ENCODE measurements around the gene COL4A6. TPM values are rescaled to one million over a fixed set of nuclear protein-coding genes. Genes with fewer than 3 reads are reported as not detected.
"Not testable (repeated sequence)": the region's sequence is repeated elsewhere in the genome, so short reads cannot be mapped to it uniquely, and the experiment has no call there.

The COL4A6 gene
- total RNA-seq, 2 donors from 2014 or later, result not detected

DNA sequence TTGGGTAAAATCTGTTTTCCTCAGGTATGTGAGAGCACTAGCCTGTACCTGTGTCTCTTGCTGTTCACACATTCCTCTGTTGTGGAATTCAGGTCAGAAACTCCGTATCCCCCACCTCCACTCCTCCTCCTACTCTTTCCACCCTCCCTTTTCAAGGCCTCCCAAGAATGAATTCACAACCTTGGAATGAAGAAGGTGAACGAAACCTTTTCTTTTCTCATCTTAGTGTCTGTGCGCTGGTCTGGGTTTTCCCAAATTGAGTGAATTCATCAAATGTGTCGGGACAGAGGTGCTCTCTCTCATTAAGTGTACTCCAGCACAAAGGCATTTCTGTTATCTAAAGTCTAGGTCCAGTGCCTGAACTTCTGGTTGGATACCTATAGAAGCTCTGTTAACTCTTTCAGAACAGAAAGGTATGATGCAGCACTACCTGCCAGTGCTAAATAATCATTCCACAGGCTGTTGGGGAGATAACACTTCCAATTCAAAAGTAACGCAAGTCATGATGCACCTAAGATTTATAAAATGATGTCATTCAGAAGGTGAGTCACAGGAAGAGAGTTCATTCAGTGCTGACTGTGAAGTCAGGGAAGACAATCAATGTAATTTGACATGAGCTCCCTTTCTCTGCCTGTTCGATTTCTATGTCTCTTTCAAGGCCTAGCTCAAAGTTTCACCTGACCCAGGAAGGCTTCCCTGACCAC lies 41.9 kb downstream of the COL4A6 start:
- DNase-seq, result no peak
- Mint-ChIP-seq H3K9me3 (no peaks in the 10 kb centered on the region), H3K4me3 (no peak overlapping the region), H3K36me3 (ENCODE audit: insufficient read depth in 2 of 2) (no peaks in the 10 kb centered on the region), H3K27ac (no peak overlapping the region), H3K4me1 (ENCODE audit: low read depth) (no peaks in the 10 kb centered on the region), H3K27me3 (ENCODE audit: low read depth) (peaks cover 46% of the 10 kb centered on the region)
- peak in 1 of 2 donors; percentile 26 for ATAC-seq (replicated peaks in 1 of 2)

DNA sequence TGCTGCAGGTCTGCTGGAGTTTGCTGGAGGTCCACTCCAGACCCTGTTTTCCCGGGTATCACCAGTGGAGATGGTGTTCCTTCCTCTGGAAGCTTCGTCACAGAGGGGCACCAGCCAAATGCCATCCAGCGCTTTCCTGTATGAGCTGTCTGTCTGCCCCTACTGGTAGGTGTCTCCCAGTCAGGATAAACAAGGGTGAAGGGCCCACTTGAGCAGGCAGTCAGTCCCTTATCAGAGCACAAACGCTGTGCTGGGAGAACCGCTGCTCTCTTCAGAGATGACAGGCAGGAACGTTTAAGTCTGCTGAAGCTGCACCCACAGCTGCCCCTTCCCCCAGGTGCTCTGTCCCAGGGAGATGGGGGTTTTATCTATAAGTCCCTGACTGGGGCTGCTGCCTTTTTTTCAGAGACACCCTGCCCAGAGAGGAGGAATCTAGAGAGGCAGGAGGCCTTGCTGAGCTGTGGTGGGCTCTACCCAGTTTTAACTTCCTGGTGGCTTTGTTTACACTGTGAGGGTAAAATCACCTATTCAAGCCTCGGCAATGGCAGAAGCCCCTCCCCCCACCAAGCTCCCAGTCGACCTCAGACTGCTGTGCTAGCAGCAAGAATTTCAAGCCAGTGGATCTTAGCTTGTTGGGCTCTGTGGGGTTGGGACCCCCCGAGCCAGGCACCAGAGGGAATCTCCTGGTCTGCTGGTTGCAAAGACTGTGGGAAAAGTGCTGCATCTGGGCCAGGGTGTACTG lies 47.1 kb downstream of the COL4A6 start:
- peaks cover 15% of the 10 kb centered on the region for H3K27me3 Mint-ChIP-seq (ENCODE audit: low read depth)
- not testable (repeated sequence) for H3K4me3 Mint-ChIP-seq; ATAC-seq (replicated peaks in 1 of 2); H3K9me3 Mint-ChIP-seq; H3K4me1 Mint-ChIP-seq (ENCODE audit: low read depth); H3K36me3 Mint-ChIP-seq (ENCODE audit: insufficient read depth in 2 of 2); H3K27ac Mint-ChIP-seq; DNase-seq

DNA sequence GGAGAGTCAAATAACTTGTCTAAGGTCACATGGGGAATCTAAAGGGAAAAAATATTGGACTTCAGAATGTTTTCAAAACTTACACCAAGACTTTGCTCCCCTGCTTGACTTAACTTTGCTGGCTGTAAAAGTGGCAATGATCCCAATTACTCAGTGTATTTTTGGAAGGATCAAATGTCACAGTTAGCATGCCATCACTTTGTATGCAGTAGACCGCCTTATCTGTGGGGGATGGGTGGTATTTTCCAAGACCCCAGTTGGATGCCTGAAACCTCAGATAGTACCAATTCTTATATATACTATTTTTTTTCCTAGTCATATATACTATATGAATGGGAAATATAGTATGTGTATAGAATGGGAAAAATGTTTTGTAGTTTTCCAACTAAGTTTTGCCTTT lies 53.4 kb downstream of the COL4A6 start:
- Mint-ChIP-seq H3K36me3 (ENCODE audit: insufficient read depth in 2 of 2) (no peaks in the 10 kb centered on the region), H3K27me3 (ENCODE audit: low read depth) (peaks cover 13% of the 10 kb centered on the region), H3K27ac (no peak overlapping the region), H3K4me3 (no peak overlapping the region), H3K9me3 (peaks cover 0 to 2% of the 10 kb centered on the region in 2 donors), H3K4me1 (ENCODE audit: low read depth) (no peaks in the 10 kb centered on the region)
- ATAC-seq (replicated peaks in 1 of 2) (no peak), DNase-seq (no peak)

DNA sequence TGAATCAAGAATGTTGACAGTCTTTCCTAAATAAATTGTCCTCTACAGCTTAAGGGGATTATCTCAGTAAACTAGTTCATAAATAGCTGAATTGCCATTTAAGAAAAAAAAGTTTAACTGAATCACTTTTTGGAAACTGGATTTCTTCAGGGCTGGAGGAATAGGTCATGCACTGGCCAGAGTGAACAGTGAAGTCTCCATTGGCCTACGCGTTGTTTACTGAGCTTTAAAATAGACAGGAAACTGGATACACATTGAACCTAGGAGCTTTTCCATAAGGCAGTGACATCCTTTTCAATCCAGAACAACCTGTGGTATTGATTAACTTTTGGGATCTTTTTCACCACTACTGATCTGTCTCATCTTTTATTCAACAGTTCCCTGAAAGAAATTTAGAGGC lies 58.0 kb downstream of the COL4A6 start:
- DNase-seq (no peak), ATAC-seq (replicated peaks in 1 of 2) (no peak)
- Mint-ChIP-seq H3K27ac (no peak overlapping the region), H3K9me3 (no peaks in the 10 kb centered on the region), H3K4me3 (no peak overlapping the region), H3K4me1 (ENCODE audit: low read depth) (no peaks in the 10 kb centered on the region), H3K36me3 (ENCODE audit: insufficient read depth in 2 of 2) (no peaks in the 10 kb centered on the region), H3K27me3 (ENCODE audit: low read depth) (peaks cover 9% of the 10 kb centered on the region)

DNA sequence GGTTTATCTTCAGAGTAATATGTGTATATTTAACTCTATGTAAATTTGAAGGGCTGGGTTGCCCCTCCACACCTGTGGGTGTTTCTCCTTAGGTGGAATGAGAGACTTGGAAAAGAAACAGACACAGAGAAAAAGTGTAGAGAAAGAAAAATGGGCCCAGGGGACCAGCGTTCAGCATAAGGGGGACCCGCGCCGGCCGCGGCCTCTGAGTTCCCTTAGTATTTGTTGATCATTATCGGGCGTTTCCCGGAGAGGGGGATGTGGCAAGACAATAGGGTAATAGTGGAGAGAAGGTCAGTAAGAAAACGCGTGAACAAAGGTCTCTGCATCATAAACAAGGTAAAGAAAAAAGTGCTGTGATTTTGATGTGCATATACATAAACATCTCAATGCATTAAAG lies 61.4 kb downstream of the COL4A6 start:
- not testable (repeated sequence) for H3K27ac Mint-ChIP-seq; ATAC-seq (replicated peaks in 1 of 2); H3K9me3 Mint-ChIP-seq; H3K4me1 Mint-ChIP-seq (ENCODE audit: low read depth); H3K36me3 Mint-ChIP-seq (ENCODE audit: insufficient read depth in 2 of 2); H3K4me3 Mint-ChIP-seq; H3K27me3 Mint-ChIP-seq (ENCODE audit: low read depth); DNase-seq

DNA sequence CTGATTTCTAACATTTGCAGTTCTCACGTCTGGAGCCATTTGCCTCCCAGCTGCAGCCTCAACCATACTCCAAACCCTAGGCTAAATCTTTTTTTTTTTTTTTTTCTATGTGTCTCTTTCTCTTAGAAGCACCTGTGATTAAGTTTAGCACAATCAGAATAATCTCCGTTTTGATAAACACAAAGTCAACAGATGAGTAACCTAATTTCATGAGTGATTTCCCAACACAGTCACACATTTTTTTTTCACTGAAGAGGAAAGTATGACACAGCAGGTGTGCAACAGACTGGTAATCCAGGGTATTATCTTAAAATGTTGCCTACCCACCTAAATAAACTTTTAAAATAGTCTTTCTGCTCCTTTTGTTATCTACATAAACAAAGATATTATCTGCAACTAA lies 62.6 kb downstream of the COL4A6 start:
- not testable (repeated sequence) for DNase-seq; H3K36me3 Mint-ChIP-seq (ENCODE audit: insufficient read depth in 2 of 2); H3K27ac Mint-ChIP-seq; H3K9me3 Mint-ChIP-seq; H3K4me3 Mint-ChIP-seq; H3K27me3 Mint-ChIP-seq (ENCODE audit: low read depth); H3K4me1 Mint-ChIP-seq (ENCODE audit: low read depth); ATAC-seq (replicated peaks in 1 of 2)

DNA sequence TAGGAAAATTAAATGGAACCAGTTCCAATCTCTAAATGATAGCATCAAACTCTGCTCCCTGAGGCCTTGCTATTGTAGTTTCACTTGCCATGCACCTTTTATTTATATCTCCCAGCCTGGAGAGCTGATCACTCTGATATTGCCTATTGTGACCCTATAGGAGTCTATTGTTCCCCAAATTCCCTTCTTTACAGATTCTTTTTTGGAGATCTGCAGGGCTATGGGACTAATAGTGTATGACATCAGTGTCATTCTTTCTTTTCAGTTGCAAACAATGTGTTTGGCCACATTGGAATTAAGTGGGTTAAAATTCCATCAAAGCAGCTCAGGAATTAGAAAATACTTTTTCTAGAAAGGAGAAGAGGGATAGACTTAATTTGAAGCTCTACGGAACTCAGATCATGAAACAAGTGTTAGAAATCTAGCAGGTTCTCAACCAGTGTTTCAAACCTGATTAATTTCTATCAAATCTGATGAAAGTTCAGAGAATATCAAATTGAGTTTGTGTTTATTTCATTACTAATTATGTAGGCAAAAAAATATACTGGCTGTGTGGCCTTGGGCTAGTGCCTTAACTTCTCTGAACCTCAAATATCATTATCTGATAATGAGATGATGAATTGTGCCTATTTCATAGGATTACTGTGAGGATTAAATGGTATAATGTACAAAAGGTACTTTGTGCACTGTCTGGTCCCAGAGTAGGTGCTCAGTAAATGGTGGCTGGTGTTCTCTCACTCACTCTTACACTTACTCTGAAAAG lies 71.4 kb downstream of the COL4A6 start:
- no peak overlapping the region for H3K27ac Mint-ChIP-seq
- H3K9me3 Mint-ChIP-seq, result no peaks in the 10 kb centered on the region
- no peak for ATAC-seq (replicated peaks in 1 of 2)
- H3K4me1 Mint-ChIP-seq (ENCODE audit: low read depth), result no peaks in the 10 kb centered on the region
- DNase-seq, result no peak
- no peak overlapping the region for H3K4me3 Mint-ChIP-seq
- H3K27me3 Mint-ChIP-seq (ENCODE audit: low read depth), result peaks cover 28% of the 10 kb centered on the region
- H3K36me3 Mint-ChIP-seq (ENCODE audit: insufficient read depth in 2 of 2), result no peaks in the 10 kb centered on the region

DNA sequence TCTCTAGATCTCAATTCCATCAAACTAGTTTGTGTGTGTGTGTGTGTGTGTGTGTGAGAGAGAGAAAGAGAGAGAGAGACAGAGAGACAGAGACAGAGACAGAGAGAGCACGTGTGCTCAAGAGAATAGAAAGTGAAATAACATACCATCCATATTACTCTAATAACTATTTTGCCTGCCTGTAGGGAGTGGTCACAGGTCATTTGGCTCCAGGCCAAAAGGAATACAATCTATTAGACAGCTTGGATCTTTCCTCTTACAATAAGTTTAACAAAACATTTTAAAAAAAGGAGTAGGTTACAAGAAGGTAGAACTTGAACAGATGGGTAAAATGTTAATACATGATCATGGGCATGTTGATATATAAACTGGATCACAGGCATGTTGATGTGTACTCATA lies 76.2 kb downstream of the COL4A6 start:
- no peaks in the 10 kb centered on the region for H3K36me3 Mint-ChIP-seq (ENCODE audit: insufficient read depth in 2 of 2)
- ATAC-seq (replicated peaks in 1 of 2), result no peak
- no peaks in the 10 kb centered on the region for H3K4me1 Mint-ChIP-seq (ENCODE audit: low read depth)
- no peak overlapping the region for H3K27ac Mint-ChIP-seq
- no peak overlapping the region for H3K4me3 Mint-ChIP-seq
- peaks cover 20% of the 10 kb centered on the region for H3K27me3 Mint-ChIP-seq (ENCODE audit: low read depth)
- DNase-seq, result no peak
- H3K9me3 Mint-ChIP-seq, result no peaks in the 10 kb centered on the region

DNA sequence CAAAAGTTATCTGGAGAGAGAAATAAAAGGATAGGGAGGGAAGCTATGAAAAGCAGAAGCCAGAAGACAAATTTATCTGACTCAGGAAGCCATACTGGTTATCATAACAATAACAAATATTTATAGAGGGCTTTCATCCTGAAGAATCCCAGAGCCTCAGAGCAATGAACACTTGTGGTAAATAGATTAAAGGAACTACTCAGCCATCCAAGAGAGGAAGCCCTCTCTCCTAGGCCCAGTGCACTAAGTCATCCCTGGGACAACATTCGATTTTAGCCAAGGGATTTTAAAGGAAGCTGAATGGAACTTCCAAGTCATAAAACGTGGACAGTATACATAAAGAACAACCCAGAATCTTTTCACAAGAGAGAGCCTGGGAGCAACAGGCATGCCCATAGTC lies 76.9 kb downstream of the COL4A6 start:
- H3K9me3 Mint-ChIP-seq, result no peaks in the 10 kb centered on the region
- H3K4me3 Mint-ChIP-seq, result no peak overlapping the region

DNA sequence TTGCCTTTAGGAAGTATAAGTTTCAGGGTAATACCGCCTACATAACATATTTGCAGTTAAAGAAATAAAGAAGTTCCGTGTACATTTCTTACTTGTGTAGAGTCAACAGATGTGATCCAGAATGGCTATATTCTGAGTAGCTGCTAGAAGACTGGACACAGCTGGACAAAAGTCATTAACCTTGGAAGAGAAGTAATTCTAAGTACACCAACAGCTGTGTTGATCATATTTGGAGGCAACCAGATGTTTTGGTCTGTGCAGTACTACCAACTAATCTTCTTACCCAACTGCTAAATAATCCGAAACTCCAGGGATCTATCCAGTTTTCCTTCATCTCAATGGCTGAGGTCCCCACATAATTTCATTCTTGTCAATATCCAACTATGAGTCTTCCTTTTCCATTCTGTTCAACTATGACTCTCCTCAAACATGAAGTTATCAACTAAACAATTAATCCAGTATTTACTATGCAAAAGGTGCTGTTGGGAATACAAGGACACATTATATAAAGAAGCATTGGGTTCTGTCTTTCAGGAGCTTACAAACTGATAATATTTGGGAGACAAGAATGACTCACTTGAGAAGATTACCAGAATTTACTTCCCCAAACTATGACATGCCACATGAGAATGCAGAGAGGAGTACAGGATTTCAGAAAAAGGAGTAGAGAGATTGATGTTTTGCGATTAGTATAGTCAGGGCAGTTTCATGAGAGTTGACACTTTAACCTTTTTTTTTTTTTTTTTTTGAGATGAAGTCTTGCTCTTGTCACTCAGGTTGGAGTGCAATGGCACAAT lies 78.2 kb downstream of the COL4A6 start:
- no peaks in the 10 kb centered on the region for H3K9me3 Mint-ChIP-seq
- no peak overlapping the region for H3K4me3 Mint-ChIP-seq
- no peaks in the 10 kb centered on the region for H3K36me3 Mint-ChIP-seq (ENCODE audit: insufficient read depth in 2 of 2)
- ATAC-seq (replicated peaks in 1 of 2), result no peak
- DNase-seq, result no peak
- no peak overlapping the region for H3K27ac Mint-ChIP-seq
- peaks cover 14% of the 10 kb centered on the region for H3K27me3 Mint-ChIP-seq (ENCODE audit: low read depth)
- no peaks in the 10 kb centered on the region for H3K4me1 Mint-ChIP-seq (ENCODE audit: low read depth)

More for the DNA sequence above, 76.9 kb downstream of the COL4A6 start:
- Mint-ChIP-seq H3K27me3 (ENCODE audit: low read depth) (peaks cover 14% of the 10 kb centered on the region), H3K36me3 (ENCODE audit: insufficient read depth in 2 of 2) (no peaks in the 10 kb centered on the region), H3K27ac (no peak overlapping the region), H3K4me1 (ENCODE audit: low read depth) (no peaks in the 10 kb centered on the region)
- DNase-seq (no peak), ATAC-seq (replicated peaks in 1 of 2) (no peak)

DNA sequence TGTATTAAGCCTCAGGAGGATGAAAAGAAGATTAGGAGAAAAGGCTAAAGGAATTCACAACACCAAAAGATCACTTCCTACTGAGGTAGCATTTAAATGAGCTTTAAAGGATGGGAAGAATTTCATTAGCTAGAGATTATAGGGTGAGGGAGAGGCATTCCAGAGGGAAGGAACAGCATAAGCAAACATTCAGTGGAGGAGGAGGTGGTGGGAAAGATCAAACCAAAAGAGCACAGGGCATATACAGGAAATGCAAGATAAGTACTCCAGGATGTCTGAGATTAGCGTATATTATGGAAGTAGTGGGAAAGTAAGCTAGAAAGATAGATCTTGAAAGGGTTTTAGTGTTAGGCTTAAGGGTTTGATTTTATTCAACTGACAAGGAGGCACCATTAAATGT lies 84.8 kb downstream of the COL4A6 start:
- ATAC-seq (replicated peaks in 1 of 2) (no peak), DNase-seq (no peak)
- Mint-ChIP-seq H3K4me1 (ENCODE audit: low read depth) (no peaks in the 10 kb centered on the region), H3K27ac (no peak overlapping the region), H3K27me3 (ENCODE audit: low read depth) (peaks cover 19% of the 10 kb centered on the region), H3K36me3 (ENCODE audit: insufficient read depth in 2 of 2) (no peaks in the 10 kb centered on the region), H3K4me3 (no peak overlapping the region), H3K9me3 (no peaks in the 10 kb centered on the region)

DNA sequence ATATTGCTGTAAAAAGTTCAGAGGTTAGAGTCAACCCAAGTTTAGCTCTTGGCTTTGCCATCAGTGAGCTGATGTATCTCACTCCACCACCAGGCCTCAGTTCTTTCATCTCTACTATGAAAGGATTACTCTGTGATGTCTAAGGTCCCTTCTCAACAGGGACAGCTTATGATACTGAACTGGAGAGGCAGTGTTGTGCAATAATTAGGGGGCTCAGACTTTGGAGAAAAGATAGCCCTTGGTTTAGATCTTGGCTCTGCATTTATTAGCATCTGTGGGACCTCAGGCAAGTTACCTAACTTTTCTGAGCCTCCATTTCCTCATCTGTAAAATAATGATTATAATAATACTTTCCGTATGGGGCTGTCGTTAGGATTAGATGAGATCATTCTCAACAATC lies 89.0 kb downstream of the COL4A6 start:
- Mint-ChIP-seq H3K4me3 (no peak overlapping the region), H3K27ac (no peak overlapping the region), H3K9me3 (no peaks in the 10 kb centered on the region), H3K4me1 (ENCODE audit: low read depth) (no peaks in the 10 kb centered on the region), H3K36me3 (ENCODE audit: insufficient read depth in 2 of 2) (no peaks in the 10 kb centered on the region), H3K27me3 (ENCODE audit: low read depth) (peaks cover 19% of the 10 kb centered on the region)
- ATAC-seq (replicated peaks in 1 of 2), result no peak
- DNase-seq, result no peak

DNA sequence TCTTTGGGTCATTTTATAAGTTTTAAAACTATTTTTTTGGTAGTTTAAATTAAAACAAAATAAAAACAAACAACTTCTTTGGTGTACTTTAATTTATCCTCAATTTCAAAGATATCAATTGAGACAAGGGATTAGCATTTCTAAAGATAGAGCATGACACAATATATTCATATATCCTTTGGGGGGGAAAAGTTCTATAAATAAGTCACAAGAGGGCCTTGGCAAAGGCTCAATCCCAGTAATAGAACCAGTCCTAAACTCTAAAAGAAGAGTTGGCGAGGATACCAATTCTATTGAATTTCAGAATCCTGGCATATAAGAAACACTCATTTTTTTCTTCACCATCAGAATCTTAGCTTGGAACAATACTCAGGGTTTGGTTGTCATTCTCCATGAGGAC lies 89.7 kb downstream of the COL4A6 start:
- Mint-ChIP-seq H3K9me3 (no peaks in the 10 kb centered on the region), H3K4me3 (no peak overlapping the region), H3K36me3 (ENCODE audit: insufficient read depth in 2 of 2) (no peaks in the 10 kb centered on the region), H3K4me1 (ENCODE audit: low read depth) (no peaks in the 10 kb centered on the region), H3K27ac (no peak overlapping the region), H3K27me3 (ENCODE audit: low read depth) (peaks cover 15% of the 10 kb centered on the region)
- ATAC-seq (replicated peaks in 1 of 2), result no peak
- no peak for DNase-seq
